HT-29 (cell line): ENCODE results near the gene CREG1. TPM values are rescaled to one million over a fixed set of nuclear protein-coding genes. Genes with fewer than 3 reads are reported as not detected.

Experiments used
- DNase-seq: peaks from one replicate; pipeline ENCODE4 v3.0.0-alpha.2; 2015; ENCODE audit warnings: low spot score
- total RNA-seq: library from RNA; depleted of rRNA; stranded (reverse); fragments of >200 nt; shearing (Covaris generic); gene quantifications from 2 replicates; pipeline ENCODE4 v1.2.3, GENCODE V29; 2014

Gene CREG1
- total RNA-seq, 1 experiment from 2014 or later, result 27.4 TPM

DNA sequence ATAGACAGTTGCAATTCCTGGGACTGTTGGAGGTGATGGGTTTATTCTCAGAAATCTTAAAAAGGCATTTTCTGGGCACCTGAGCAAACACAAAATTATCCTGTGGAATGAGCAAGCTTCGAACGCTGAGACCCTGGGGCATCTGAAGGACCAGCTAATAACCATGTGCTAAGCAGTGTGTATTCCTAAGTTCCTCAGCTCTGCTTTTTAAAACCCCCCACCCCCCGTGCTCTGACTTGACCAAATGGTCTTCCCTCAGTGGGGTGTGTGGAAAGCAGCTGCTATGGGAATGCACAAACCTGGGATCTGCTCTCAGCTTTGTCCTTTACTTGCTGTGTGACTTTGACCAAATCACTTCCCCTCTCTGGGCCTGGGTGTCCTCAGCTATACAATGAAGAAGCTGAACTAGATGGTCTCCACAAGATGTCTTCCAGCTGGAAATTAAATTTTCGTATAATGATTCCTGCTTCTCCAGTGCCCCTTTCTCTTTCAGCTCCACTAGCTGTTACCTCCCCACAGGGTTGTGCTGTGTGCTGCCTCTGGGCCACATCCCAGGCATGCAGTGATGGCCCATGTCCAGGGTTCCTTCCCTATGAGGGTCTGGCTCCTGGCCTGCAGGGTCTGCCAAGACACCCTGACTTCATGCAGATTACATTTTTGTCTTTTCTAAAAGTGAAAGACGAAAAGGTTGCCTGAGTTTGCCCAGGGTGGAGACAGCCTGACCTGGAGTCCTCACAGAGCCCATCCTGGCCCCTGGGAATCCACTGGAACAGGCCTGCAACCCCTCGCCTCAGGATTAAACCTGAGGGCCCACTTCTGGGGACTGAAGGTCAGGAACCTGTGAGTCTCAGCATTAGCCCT is 20.4 kb downstream of the CREG1 start:
- no peak for DNase-seq

- no peak for DNase-seq
Observed at GRCh38 chr1:167532375-167532774, 21.2 kb downstream of the CREG1 start.

DNA sequence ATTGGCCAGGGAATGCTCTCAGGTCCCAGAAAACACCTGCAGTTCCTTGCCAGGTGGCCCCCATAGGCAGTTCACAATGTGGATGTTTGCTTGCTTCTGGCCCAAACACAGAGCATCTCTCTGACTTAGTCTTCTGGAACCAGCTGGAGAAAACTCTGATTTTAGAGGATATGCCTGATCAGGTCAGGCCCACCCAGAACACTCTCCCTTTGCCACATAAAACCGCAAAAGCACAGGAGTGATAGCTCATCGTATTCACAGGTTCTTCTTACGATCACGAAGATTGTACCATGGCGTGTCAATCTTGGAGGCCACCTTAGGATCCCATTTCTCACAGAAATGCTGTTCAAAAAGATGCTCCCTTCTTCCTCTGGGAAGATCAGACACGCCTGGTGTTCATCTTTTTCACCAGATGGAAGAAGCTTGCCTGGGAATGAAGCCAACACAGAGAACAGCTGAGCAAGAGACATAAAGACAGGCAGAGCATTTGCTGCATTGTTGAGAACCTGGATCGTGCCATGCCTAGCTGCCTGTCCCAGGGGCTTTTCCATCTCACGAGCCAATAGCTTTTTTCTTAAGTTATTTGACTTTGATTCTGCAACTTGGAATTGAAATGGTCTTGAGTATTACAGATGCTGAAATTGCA is 23.6 kb downstream of the CREG1 start:
- DNase-seq, result no peak

DNA sequence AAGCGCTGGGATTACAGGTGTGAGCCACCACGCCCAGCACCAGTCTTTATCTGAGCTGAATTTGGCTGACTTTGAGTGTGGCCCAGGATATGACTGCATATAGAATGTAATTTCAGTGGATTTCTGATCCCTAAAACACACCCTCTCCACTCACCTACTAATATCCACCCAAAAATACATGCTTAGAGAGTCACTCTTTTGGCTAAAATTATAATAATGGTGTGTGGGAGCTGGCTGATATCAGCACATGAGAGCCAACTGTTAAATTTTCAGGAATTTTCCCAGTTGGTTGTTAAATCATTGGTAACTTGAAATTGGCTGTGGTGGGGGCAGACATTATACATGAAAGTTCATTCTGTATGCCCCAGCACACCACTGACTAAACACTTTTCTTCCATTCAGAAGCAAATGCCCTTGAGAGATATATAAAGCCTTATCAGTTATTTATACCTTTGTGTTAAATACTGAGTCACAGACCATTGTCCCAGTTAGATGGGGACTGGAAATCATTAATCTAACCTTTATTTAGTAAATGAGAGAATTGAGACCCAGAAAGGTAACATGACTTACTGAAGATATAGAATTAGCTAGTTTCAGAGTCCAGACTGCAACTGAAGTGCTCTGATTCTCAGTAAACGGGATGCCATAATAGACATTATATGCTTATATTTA is 25.4 kb downstream of the CREG1 start:
- DNase-seq, result no peak

GRCh38 chr1:167526667-167527383 is 26.7 kb downstream of the CREG1 start:
- DNase-seq, result no peak

- DNase-seq, result no peak
Observed at GRCh38 chr1:167524651-167525050, 28.9 kb downstream of the CREG1 start.

- DNase-seq, result no peak
Observed at GRCh38 chr1:167522246-167522645, 31.3 kb downstream of the CREG1 start.

- DNase-seq, result no peak
Observed at GRCh38 chr1:167520711-167521206, 32.8 kb downstream of the CREG1 start.

DNA sequence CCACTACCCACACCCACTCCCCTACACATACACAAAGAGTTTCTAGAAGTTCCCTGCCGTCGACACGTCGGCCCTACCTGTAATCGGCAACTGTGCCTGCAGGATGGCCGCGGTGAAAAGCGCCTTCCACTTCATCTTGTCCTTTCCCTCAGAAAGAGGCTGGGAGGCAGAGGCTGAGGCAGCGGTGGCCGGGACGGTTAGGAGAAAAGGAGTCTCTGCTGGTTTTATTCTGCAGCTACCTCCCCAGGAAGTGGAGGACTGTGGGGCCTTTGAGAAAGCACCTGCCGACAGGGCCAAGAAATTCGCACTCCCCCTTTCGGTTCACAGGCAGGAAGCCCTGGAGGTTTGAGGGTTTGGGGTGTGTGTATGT is 35.2 kb downstream of the CREG1 start, which contains the start of gene CD247:
Gene CD247, minus strand, starts transcription at position 199 of the 370 bp plus-strand sequence. Its CDS starts 64 bp downstream, at position 135.
- no peak for DNase-seq

DNA sequence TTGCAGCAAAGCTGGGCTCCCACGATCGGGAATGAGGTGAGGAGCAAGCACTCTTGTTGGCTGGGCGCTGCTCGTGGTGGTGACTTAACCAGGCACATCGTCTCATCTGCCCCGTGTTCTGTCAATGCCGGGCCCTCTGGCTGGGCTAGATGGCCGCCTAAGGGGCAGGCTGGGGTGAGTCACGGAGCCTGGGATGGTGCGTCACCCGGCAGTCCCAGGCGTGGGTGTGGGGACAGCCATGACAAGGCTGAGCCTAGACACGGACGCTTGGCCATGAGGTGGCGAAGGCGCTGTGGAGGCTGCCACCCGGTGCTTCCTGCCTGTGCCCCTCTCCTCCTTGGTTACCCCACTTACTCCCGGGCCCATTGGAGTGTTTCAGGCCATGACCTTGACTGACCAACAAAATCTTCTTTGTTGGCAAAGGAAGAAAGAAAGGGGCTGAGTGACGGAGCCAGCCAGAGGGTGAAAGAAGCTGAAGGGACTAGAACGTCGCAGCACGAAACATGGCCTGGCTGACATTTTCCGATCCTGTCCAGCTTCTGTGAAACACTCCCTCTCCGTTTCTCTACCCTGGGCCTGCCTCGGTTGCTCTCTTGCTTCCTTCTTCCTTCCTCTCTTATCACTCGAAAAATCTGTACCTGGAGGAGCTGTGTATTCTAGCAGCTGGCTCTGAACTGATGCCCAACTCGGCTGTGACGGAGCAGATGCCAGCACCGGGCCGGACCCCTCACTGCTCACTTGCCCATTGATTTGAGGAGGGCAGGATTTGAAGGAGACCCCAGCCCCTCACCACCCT is 35.8 kb downstream of the CREG1 start:
- DNase-seq, result no peak

DNA sequence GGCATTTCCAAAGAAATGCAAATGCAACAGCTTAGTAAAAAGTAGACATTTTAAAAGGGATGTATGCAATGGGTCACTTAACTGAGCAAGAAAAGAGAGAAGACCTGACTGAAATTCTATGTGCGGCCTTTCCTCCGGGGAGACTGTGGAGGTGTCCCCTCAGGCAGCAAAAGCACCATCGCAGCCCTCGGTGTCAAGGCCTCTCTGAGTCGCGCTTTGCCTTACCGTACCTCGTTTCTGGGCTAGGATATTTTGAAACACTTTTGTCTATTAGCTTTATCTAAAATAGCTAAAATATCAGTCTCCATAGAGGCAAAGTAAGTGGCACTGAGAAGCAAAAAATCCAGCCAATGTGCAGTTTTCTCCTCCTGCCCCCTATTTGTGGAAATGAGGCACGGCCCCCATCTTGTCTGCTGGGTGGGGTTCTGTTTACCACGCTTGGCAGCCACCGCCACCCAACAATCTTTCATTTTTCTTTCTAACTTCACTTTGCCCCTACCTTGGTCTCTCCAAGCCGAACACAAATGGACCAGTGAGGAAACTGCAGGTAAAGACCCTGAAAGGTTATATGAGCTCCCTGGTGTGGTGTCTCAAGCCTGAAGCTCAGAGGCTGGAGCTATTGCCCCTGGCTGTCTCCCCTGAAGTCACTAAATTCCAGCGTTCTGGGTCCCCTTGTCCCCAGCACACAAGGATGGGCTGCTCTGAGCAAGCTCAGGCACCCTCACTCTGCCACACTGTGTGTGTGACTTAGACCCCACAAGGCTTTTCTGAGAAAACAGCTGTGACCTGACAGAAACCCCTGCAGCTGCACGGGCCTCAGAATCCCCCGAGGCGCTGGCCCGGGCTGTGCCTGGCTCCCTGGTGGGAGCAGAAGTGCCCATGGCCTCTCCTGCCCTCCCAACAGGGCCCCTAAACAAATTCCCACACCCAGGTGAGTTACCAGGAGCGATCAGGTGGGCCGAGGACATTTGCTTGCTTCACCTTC is 36.9 kb downstream of the CREG1 start:
- no peak for DNase-seq

- no peak for DNase-seq
Observed at GRCh38 chr1:167515893-167516321, 37.7 kb downstream of the CREG1 start.

- DNase-seq, result no peak
Observed at GRCh38 chr1:167515461-167515860, 38.1 kb downstream of the CREG1 start.

DNA sequence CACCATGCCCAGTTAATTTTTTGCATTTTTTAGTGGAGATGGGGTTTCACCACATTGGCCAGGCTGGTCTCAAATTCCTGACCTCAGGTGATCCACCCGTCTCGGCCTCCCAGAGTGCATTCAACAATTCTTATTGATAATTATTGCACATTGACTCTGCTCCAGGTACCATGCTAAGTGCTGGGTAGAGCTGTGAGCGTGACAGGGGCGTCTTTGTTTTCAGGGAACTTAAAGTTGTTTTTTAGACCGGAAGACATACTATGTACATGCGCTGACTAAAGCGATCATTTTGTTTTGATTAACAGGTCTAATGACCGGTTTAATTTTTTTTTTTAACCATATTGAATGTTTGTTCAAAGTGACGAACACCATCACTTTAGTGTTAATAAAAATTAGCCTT is 39.3 kb downstream of the CREG1 start:
- DNase-seq, result no peak

GRCh38 chr1:167512046-167512654 is 41.4 kb downstream of the CREG1 start:
- no peak for DNase-seq

DNA sequence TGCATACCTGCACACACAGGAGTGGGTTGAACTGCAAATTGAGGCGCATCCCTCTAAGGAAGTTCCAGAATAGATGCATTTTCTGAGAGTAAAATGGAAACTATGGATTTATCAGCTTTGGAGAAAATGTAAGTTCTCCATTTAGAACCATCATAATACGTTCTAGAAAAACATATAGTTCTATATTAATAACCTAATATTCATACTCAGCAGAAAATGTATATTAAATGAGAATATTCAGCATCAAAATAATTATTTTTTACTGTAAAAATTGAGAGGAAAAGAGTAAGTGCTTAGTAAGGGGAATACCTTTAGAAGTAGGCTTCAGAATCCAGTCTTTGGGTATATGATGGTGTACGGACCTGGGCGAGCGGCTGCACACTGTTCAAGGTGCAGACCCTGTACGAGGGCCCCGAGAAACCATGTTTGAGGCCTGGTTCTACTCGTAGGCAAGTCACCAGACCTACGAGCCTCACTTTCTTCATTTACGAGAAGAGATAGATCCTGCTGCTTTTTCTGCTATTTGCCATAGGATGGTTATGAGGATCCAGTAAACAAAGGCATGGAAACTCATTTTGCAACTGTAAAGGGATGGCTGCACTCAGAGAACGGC is 42.1 kb downstream of the CREG1 start:
- DNase-seq, result no peak

GRCh38 chr1:167510881-167511280 is 42.7 kb downstream of the CREG1 start:
- no peak for DNase-seq

DNA sequence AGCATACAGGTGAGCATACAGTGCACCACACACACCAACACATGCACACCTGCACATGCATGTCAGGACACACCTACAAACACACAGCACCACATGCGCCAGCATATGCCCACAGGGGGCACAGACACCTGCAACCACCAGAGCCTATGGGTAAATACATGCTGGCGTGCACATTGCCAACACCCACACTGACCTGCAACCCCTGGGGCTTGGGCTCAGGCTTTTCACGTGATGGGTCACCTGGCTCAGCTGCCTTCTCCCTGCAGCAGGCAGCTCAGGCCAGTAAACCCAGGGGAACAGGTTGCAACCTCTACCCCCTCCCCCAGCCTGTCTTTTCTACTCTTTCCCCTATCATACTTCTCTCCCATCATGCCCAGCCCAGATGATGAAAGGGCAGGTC is 43.3 kb downstream of the CREG1 start:
- DNase-seq, result no peak

GRCh38 chr1:167509587-167509986 is 44.0 kb downstream of the CREG1 start:
- DNase-seq, result no peak
